ENCODE results near the gene RAP1GAP.

The RAP1GAP gene

GRCh38 chr1:21624571-21625389 is 44.4 kb downstream of the RAP1GAP start:
- peak; percentile 74 for DNase-seq

GRCh38 chr1:21623410-21623961 is 45.7 kb downstream of the RAP1GAP start:
- DNase-seq, result no peak

GRCh38 chr1:21622466-21623315 is 46.5 kb downstream of the RAP1GAP start:
- no peak for DNase-seq

GRCh38 chr1:21621761-21622436 is 47.3 kb downstream of the RAP1GAP start:
- DNase-seq, result no peak

- no peak for DNase-seq
Observed at GRCh38 chr1:21621051-21621450, 48.1 kb downstream of the RAP1GAP start.

GRCh38 chr1:21620496-21620895 is 48.7 kb downstream of the RAP1GAP start:
- DNase-seq, result no peak

GRCh38 chr1:21620011-21620410 is 49.1 kb downstream of the RAP1GAP start:
- DNase-seq, result no peak

- no peak for DNase-seq
Observed at GRCh38 chr1:21619375-21619947, 49.7 kb downstream of the RAP1GAP start.

- DNase-seq, result no peak
Observed at GRCh38 chr1:21618561-21619374, 50.4 kb downstream of the RAP1GAP start.

GRCh38 chr1:21618059-21618458 is 51.1 kb downstream of the RAP1GAP start:
- DNase-seq, result no peak

- DNase-seq, result no peak
Observed at GRCh38 chr1:21617126-21617738, 51.9 kb downstream of the RAP1GAP start.

- DNase-seq, result no peak
Observed at GRCh38 chr1:21616372-21616771, 52.8 kb downstream of the RAP1GAP start.

GRCh38 chr1:21614419-21615115 is 54.6 kb downstream of the RAP1GAP start:
- no peak for DNase-seq

- no peak for DNase-seq
Observed at GRCh38 chr1:21613072-21613867, 55.9 kb downstream of the RAP1GAP start.

- no peak for DNase-seq
Observed at GRCh38 chr1:21612057-21612456, 57.1 kb downstream of the RAP1GAP start.

GRCh38 chr1:21610989-21611785 is 58.0 kb downstream of the RAP1GAP start:
- no peak for DNase-seq

GRCh38 chr1:21610027-21610426 is 59.1 kb downstream of the RAP1GAP start:
- no peak for DNase-seq

- DNase-seq, result no peak
Observed at GRCh38 chr1:21608798-21609197, 60.4 kb downstream of the RAP1GAP start.
